Neural cell (in vitro differentiated cells): ENCODE data around the gene RHBDD3.

Experiments
- EP300 ChIP-seq: fragments of 450-650 bp; conservative IDR thresholded peaks from 2 replicates; pipeline ENCODE4 v1.6.1; 2014; ENCODE audit warnings: antibody characterized with exemption, mild to moderate bottlenecking, moderate library complexity; ENCODE audit not compliant: poor library complexity, severe bottlenecking
- EZH2 ChIP-seq: fragments of 200-600, 300-800 bp; shearing (Covaris generic), sonication (generic); IDR thresholded peaks from 2 replicates; pipeline ENCODE4 v1.6.1; 2014; ENCODE audit warnings: antibody characterized with exemption, low read length, borderline replicate concordance, mild to moderate bottlenecking; ENCODE audit not compliant: insufficient read depth, poor library complexity, severe bottlenecking
- MXI1 ChIP-seq: fragments of 450-650 bp; conservative IDR thresholded peaks from 2 replicates; pipeline ENCODE4 v1.6.1; 2014; ENCODE audit warnings: antibody characterized with exemption, mild to moderate bottlenecking; ENCODE audit not compliant: poor library complexity, severe bottlenecking
- RAD21 ChIP-seq: fragments of 450-650 bp; conservative IDR thresholded peaks from 2 replicates; pipeline ENCODE4 v1.6.1; 2014; ENCODE audit warnings: antibody characterized with exemption, mild to moderate bottlenecking, moderate library complexity
- SMC3 ChIP-seq: fragments of 450-650 bp; conservative IDR thresholded peaks from 2 replicates; pipeline ENCODE4 v1.6.1; 2014; ENCODE audit warnings: antibody characterized with exemption, mild to moderate bottlenecking, moderate library complexity; ENCODE audit not compliant: poor library complexity
- TAF1 ChIP-seq: IDR thresholded peaks from 2 replicates; pipeline ENCODE4 v1.6.1; 2012; ENCODE audit warnings: low read depth
- TF ChIP-seq, protein P1 (sequence below): fragments of 450-650 bp; IDR thresholded peaks from 2 replicates; pipeline ENCODE4 v1.5.1; 2014; ENCODE audit warnings: antibody characterized with exemption, mild to moderate bottlenecking, moderate library complexity; ENCODE audit not compliant: poor library complexity, severe bottlenecking
- TF ChIP-seq, protein P2 (sequence below): IDR thresholded peaks from 2 replicates; pipeline ENCODE4 v1.6.1; 2012; ENCODE audit warnings: borderline replicate concordance

DNA sequence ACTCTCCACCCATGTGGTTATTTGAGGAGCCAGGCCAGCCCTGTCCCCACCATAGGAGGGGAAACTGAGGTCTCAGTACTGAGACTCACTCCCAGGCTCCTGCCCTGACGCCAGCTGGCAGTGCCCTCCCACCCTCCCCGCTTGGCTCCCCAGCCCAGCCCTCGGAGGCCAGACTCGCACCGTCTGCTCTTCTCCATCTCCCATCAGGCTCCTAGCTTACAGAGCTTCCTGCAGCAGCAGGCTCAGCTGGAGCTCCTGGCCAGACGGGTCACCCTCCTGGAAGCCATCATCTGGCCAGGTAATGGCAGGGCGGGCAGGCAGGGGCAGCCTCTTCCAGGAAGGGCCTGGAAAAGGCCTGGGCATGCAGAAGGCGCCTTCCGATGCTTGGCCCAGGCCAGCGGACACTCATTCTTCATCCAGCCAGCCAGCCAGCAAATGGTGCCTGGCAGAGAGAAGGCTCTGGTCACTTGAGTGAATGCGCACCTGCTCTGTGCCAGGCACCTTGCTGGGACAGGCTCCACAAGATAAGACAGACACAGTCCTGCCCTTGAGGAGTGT, 12.6 kb downstream of the RHBDD3 start:
- no peak for TF ChIP-seq EZH2
- TF ChIP-seq, protein P1, sequence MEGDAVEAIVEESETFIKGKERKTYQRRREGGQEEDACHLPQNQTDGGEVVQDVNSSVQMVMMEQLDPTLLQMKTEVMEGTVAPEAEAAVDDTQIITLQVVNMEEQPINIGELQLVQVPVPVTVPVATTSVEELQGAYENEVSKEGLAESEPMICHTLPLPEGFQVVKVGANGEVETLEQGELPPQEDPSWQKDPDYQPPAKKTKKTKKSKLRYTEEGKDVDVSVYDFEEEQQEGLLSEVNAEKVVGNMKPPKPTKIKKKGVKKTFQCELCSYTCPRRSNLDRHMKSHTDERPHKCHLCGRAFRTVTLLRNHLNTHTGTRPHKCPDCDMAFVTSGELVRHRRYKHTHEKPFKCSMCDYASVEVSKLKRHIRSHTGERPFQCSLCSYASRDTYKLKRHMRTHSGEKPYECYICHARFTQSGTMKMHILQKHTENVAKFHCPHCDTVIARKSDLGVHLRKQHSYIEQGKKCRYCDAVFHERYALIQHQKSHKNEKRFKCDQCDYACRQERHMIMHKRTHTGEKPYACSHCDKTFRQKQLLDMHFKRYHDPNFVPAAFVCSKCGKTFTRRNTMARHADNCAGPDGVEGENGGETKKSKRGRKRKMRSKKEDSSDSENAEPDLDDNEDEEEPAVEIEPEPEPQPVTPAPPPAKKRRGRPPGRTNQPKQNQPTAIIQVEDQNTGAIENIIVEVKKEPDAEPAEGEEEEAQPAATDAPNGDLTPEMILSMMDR = no peak
- TF ChIP-seq, protein P2, sequence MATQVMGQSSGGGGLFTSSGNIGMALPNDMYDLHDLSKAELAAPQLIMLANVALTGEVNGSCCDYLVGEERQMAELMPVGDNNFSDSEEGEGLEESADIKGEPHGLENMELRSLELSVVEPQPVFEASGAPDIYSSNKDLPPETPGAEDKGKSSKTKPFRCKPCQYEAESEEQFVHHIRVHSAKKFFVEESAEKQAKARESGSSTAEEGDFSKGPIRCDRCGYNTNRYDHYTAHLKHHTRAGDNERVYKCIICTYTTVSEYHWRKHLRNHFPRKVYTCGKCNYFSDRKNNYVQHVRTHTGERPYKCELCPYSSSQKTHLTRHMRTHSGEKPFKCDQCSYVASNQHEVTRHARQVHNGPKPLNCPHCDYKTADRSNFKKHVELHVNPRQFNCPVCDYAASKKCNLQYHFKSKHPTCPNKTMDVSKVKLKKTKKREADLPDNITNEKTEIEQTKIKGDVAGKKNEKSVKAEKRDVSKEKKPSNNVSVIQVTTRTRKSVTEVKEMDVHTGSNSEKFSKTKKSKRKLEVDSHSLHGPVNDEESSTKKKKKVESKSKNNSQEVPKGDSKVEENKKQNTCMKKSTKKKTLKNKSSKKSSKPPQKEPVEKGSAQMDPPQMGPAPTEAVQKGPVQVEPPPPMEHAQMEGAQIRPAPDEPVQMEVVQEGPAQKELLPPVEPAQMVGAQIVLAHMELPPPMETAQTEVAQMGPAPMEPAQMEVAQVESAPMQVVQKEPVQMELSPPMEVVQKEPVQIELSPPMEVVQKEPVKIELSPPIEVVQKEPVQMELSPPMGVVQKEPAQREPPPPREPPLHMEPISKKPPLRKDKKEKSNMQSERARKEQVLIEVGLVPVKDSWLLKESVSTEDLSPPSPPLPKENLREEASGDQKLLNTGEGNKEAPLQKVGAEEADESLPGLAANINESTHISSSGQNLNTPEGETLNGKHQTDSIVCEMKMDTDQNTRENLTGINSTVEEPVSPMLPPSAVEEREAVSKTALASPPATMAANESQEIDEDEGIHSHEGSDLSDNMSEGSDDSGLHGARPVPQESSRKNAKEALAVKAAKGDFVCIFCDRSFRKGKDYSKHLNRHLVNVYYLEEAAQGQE = no peak
- TF ChIP-seq TAF1 = no peak
- no peak for TF ChIP-seq MXI1
- no peak for TF ChIP-seq RAD21
- no peak for TF ChIP-seq SMC3
- no peak for TF ChIP-seq EP300
